Endodermal cell (in vitro differentiated cells): ENCODE measurements around the gene HES7. TPM values are rescaled to one million over a fixed set of nuclear protein-coding genes. Genes with fewer than 3 reads are reported as not detected.

Source experiments
- DNase-seq: peaks from one replicate; pipeline ENCODE4 v3.0.0-alpha.2; 2017
- H3K27ac ChIP-seq: 2 replicates; pipeline ENCODE4 v1.5.1; 2013; ENCODE audit warnings: mild to moderate bottlenecking, low read depth, low read length, moderate library complexity
- H3K27me3 ChIP-seq: 2 replicates; pipeline ENCODE4 v1.6.1; 2013; ENCODE audit warnings: mild to moderate bottlenecking, low read length, moderate library complexity; ENCODE audit not compliant: insufficient read depth, control insufficient read depth, poor library complexity, severe bottlenecking
- H3K36me3 ChIP-seq: 2 replicates; pipeline ENCODE4 v1.7.0; 2013; ENCODE audit warnings: mild to moderate bottlenecking, low read length, moderate library complexity; ENCODE audit not compliant: control insufficient read depth, insufficient read depth
- H3K4me1 ChIP-seq: one replicate; pipeline ENCODE4 v1.7.0; 2013; ENCODE audit warnings: low read length; ENCODE audit not compliant: control insufficient read depth, insufficient read depth
- H3K4me3 ChIP-seq: 2 replicates; pipeline ENCODE4 v1.5.1; 2013; ENCODE audit warnings: mild to moderate bottlenecking, low read length, moderate library complexity
- H3K9ac ChIP-seq: 2 replicates; pipeline ENCODE4 v1.6.1; 2013; ENCODE audit warnings: mild to moderate bottlenecking, low read length, moderate library complexity; ENCODE audit not compliant: poor library complexity, severe bottlenecking; ENCODE audit errors: extremely low read depth
- H3K9me3 ChIP-seq: 2 replicates; pipeline ENCODE4 v1.6.1; 2013; ENCODE audit warnings: mild to moderate bottlenecking, low read length, moderate library complexity; ENCODE audit not compliant: control insufficient read depth
- H3K27ac Mint-ChIP-seq: 2 replicates; pipeline ENCODE4 v1.8.0; 2020; ENCODE audit warnings: mixed read lengths
- H3K27me3 Mint-ChIP-seq: 2 replicates; pipeline ENCODE4 v1.8.0; 2021; ENCODE audit warnings: mild to moderate bottlenecking, mixed read lengths; ENCODE audit not compliant: insufficient read depth
- H3K36me3 Mint-ChIP-seq: 2 replicates; pipeline ENCODE4 v1.8.0; 2020; ENCODE audit warnings: low read depth, mixed read lengths
- H3K4me1 Mint-ChIP-seq: 2 replicates; pipeline ENCODE4 v1.8.0; 2020; ENCODE audit warnings: mixed read lengths
- H3K4me3 Mint-ChIP-seq: 2 replicates; pipeline ENCODE4 v1.8.0; 2020; ENCODE audit warnings: mild to moderate bottlenecking, moderate library complexity, mixed read lengths
- H3K9me3 Mint-ChIP-seq: 2 replicates; pipeline ENCODE4 v1.8.0; 2020; ENCODE audit warnings: mild to moderate bottlenecking, mixed read lengths
- WGBS, 2 experiments: methylation state at CpG; one replicate each; pipeline versions ENCODE4 v1.1.5 to v1.1.7; 2013; ENCODE audit warnings: missing lambda C conversion rate in 2 of 2, mixed read lengths in 1 of 2; ENCODE audit not compliant: insufficient coverage in 1 of 2, insufficient read length in 1 of 2; 5-methylcytosine and 5-hydroxymethylcytosine counted together
- total RNA-seq, 2 donors: library from RNA; stranded (reverse); fragmentation: NEBNext Ultra II Directional in 1 of 2; extraction: Animal tissue kit (Norgen Biotek cat#: 25700) in 1 of 2; gene quantifications; 2 replicates in 1 of 2; 3 replicates in 1 of 2; pipeline ENCODE4 v1.2.1, GENCODE V29; 2021
- TF ChIP-seq, protein P1 (sequence below): fragments of 200-600 bp; sonication (generic); conservative IDR thresholded peaks from 2 replicates; pipeline ENCODE4 v1.5.0; 2021; ENCODE audit warnings: antibody characterized with exemption, mild to moderate bottlenecking

HES7 gene
- total RNA-seq, 2 donors from 2014 or later: 0.40 to 2.2 TPM

DNA sequence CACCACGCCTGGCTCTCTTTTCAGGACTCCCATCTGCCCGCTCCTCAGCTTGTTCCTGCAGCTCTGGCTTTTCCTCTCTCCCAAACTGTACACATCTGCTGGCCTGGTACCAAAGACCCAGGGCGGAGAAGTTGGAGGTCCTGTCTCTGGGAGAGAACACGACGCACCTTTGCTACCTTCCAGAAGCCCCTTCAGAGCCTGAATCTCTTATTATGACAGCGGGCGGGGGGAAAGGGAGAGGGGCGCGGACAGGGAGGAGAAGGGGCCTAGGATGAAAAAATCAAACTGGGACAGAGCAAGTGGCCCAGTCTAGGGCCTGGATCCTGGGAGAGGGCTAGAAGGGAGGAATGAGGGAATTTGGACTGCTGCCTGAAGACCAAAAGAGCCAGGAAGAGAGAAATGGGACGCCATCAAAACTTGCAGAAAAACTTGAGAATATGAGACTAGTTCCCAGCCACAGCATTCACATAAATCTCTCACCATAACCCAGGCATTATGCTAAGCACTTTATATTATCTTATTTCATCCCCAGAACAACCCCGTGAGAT is 30.8 kb upstream of the HES7 start:
- DNase-seq: no peak
- TF ChIP-seq, protein P1, sequence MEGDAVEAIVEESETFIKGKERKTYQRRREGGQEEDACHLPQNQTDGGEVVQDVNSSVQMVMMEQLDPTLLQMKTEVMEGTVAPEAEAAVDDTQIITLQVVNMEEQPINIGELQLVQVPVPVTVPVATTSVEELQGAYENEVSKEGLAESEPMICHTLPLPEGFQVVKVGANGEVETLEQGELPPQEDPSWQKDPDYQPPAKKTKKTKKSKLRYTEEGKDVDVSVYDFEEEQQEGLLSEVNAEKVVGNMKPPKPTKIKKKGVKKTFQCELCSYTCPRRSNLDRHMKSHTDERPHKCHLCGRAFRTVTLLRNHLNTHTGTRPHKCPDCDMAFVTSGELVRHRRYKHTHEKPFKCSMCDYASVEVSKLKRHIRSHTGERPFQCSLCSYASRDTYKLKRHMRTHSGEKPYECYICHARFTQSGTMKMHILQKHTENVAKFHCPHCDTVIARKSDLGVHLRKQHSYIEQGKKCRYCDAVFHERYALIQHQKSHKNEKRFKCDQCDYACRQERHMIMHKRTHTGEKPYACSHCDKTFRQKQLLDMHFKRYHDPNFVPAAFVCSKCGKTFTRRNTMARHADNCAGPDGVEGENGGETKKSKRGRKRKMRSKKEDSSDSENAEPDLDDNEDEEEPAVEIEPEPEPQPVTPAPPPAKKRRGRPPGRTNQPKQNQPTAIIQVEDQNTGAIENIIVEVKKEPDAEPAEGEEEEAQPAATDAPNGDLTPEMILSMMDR: no peak
- no peaks in the 10 kb centered on the region for H3K27me3 Mint-ChIP-seq
- no peak overlapping the region for H3K4me3 Mint-ChIP-seq
- H3K4me3 ChIP-seq: peak overlapping the region; percentile 97
- H3K9me3 Mint-ChIP-seq: no peaks in the 10 kb centered on the region
- peaks cover 11% of the 10 kb centered on the region for H3K4me1 Mint-ChIP-seq
- no peaks in the 10 kb centered on the region for H3K9me3 ChIP-seq
- H3K4me1 ChIP-seq: peaks cover 6% of the 10 kb centered on the region
- peaks cover 8% of the 10 kb centered on the region for H3K36me3 Mint-ChIP-seq
- no peak overlapping the region for H3K27ac Mint-ChIP-seq
- 63 to 68% methylated on average over 7 to 11 of the region's 11 CpGs for WGBS, 2 experiments
- peak overlapping the region; percentile 93 for H3K9ac ChIP-seq
- H3K27ac ChIP-seq: peak overlapping the region; percentile 52
- H3K27me3 ChIP-seq: no peaks in the 10 kb centered on the region
- H3K36me3 ChIP-seq: peaks cover 20% of the 10 kb centered on the region

DNA sequence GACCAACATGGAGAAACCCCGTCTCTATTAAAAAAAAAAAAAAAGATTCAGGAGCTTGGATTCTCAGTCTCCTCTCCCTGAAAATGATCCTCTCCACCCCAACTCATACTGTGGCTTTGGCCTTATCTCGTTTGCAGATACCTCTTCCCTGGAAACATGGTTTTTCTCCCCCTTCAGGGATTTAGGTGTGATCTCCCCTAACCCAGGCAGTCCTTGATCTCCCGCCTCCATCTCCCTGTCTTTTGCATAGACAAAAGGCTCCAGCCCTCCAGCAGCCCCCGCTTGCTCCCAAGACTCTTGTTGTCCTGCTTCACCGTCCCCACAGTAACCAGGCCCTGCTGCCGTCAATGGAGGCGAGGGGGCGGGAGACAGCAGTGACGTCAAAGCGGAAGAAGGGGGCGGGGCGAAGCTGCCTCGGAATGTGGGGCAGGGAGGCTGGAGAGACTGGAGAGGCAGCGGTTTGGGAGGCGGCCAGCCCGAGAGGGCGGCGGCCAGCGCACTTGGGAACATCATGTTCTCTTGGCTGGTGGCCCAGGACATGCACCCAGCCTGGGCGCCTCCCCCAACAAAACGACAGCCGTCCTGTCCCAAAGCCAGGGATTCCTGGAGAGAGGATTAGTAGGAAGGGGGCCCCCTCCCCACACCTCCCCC is 30.2 kb upstream of the HES7 start:
- Mint-ChIP-seq H3K27ac (no peak overlapping the region), H3K27me3 (no peaks in the 10 kb centered on the region), H3K36me3 (peaks cover 8% of the 10 kb centered on the region), H3K4me3 (no peak overlapping the region), H3K9me3 (no peaks in the 10 kb centered on the region), H3K4me1 (peaks cover 11% of the 10 kb centered on the region)
- peaks cover 6% of the 10 kb centered on the region for H3K4me1 ChIP-seq
- peak; percentile 100 for DNase-seq
- TF ChIP-seq, protein P1: no peak
- peak overlapping the region; percentile 92 for H3K27ac ChIP-seq
- H3K4me3 ChIP-seq: peak overlapping the region; percentile 97
- peaks cover 20% of the 10 kb centered on the region for H3K36me3 ChIP-seq
- no peaks in the 10 kb centered on the region for H3K27me3 ChIP-seq
- no peaks in the 10 kb centered on the region for H3K9me3 ChIP-seq
- H3K9ac ChIP-seq: peak overlapping the region; percentile 93
- WGBS, 2 experiments: 7 to 36% methylated on average over 5 to 22 of the region's 22 CpGs

DNA sequence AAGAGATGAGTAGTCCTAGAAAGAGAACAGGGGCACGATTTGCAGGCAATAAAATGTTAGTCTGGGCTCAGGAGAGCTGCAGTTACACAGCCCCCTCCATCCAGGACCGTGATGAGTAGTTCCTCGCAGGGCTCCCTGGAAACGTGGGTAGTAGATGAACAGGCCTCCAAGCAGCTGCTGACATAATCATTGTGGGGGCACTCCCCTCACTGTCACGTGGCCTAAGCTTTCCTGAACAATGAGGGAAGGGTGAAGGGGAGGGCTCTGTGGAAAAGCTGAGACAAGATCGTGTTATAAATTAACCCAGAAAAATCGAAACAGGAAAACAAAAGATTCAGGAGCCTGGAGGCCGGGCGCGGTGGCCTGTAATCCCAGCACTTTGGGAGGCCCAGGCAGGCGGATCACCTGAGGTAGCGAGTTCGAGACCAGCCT is 29.6 kb upstream of the HES7 start:
- TF ChIP-seq, protein P1: no peak
- no peak overlapping the region for H3K4me3 Mint-ChIP-seq
- Histone ChIP-seq H3K4me1 (peaks cover 6% of the 10 kb centered on the region), H3K27ac (peak overlapping the region; percentile 92), H3K4me3 (peak overlapping the region; percentile 97), H3K9me3 (no peaks in the 10 kb centered on the region), H3K36me3 (peaks cover 20% of the 10 kb centered on the region), H3K9ac (peak overlapping the region; percentile 93), H3K27me3 (no peaks in the 10 kb centered on the region)
- DNase-seq: peak; percentile 71
- no peaks in the 10 kb centered on the region for H3K27me3 Mint-ChIP-seq
- peaks cover 8% of the 10 kb centered on the region for H3K36me3 Mint-ChIP-seq
- no peaks in the 10 kb centered on the region for H3K9me3 Mint-ChIP-seq
- H3K27ac Mint-ChIP-seq: no peak overlapping the region
- WGBS, 2 experiments: 42 to 76% methylated on average over 4 to 13 of the region's 13 CpGs
- peaks cover 11% of the 10 kb centered on the region for H3K4me1 Mint-ChIP-seq
